Motor neuron (in vitro differentiated cells): ENCODE results near the gene SH3RF2. TPM values are rescaled to one million over a fixed set of nuclear protein-coding genes. Genes with fewer than 3 reads are reported as not detected.
"Not testable (repeated sequence)": the region's sequence is repeated elsewhere in the genome, so short reads cannot be mapped to it uniquely, and the experiment has no call there.

ENCODE experiments used
- ATAC-seq, 8 experiments: fragments of 200-7000 bp; cut with Tn5 transposase; replicated peaks in 6 of 8; 2 replicates each; pipeline ENCODE4 v1.8.0; 2021; ENCODE audit warnings: mild to moderate bottlenecking in 8 of 8, moderate library complexity in 8 of 8
- H3K27ac ChIP-seq, 2 donors: fragments of 250-450 bp; sonication (Bioruptor Pico); 2 replicates each; pipeline ENCODE4 v1.9.0; 2021; ENCODE audit warnings: antibody characterized with exemption in 2 of 2, mild to moderate bottlenecking in 2 of 2, moderate library complexity in 1 of 2
- H3K4me1 ChIP-seq, 2 donors: fragments of 250-450 bp; sonication (Bioruptor Pico); replicated peaks in 1 of 2; 2 replicates each; pipeline ENCODE4 v1.6.1; 2021; ENCODE audit warnings: antibody characterized with exemption in 2 of 2, mild to moderate bottlenecking in 2 of 2, moderate library complexity in 1 of 2
- H3K4me3 ChIP-seq, 5 donors: fragments of 250-450 bp; sonication (Bioruptor Pico); 2 replicates each; pipeline ENCODE4 v1.9.0; 2021; ENCODE audit warnings: antibody characterized with exemption in 5 of 5, mild to moderate bottlenecking in 5 of 5, moderate library complexity in 4 of 5
- WGBS, 10 experiments: fragments of 450-650 bp; shearing (Covaris generic); methylation state at CpG; one replicate each; pipeline ENCODE4 v1.0.0; 2022; 5-methylcytosine and 5-hydroxymethylcytosine counted together
- in situ Hi-C, 9 experiments: fragments of 400-800 bp; cut with MboI; loops; one replicate each; pipeline ENCODE4 v1.15.0; 2021; ENCODE audit warnings: low sequenced_read_pairs in 9 of 9, low pct_unique_long_range_greater_than_20kb in 2 of 9; ENCODE audit not compliant: unreplicated experiment in 9 of 9
- total RNA-seq, 8 experiments: library from RNA; unstranded; fragments of 300-600 nt; gene quantifications; 2 replicates each; pipeline versions ENCODE4 v1.2.3 to v1.2.4, GENCODE V29; 2022

Gene SH3RF2
- total RNA-seq, 8 experiments from 2014 or later = 0.05 to 0.85 (median 0.27) TPM; not detected in 1

DNA sequence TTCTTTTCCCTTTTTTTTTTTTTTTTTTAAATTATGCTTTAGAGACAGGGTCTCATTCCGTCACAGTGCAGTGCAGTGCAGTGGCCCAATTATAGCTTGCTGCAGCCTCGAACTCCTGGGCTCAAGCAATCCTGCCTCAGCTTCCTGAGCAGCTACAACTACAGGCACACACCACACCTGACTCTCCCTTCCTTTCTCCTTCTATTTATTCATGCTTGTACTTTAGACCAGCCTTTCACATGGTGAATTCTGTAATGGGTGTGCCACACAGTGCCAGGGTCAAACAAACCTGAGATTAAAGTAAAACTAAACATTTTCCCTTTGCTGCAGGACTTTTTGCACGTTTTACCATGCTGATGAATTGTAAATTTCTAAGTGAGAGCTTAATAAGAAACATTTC is 8.0 kb downstream of the SH3RF2 start:
- 42 to 79% (median 56%) methylated on average over 1 to 3 of the region's 3 CpGs for WGBS, 10 experiments
- H3K4me1 ChIP-seq = peaks cover 0 to 9% of the 10 kb centered on the region in 2 donors
- in situ Hi-C loops = no loop called here
- ATAC-seq = no peak
- no peak overlapping the region for H3K4me3 ChIP-seq
- no peak overlapping the region for H3K27ac ChIP-seq

DNA sequence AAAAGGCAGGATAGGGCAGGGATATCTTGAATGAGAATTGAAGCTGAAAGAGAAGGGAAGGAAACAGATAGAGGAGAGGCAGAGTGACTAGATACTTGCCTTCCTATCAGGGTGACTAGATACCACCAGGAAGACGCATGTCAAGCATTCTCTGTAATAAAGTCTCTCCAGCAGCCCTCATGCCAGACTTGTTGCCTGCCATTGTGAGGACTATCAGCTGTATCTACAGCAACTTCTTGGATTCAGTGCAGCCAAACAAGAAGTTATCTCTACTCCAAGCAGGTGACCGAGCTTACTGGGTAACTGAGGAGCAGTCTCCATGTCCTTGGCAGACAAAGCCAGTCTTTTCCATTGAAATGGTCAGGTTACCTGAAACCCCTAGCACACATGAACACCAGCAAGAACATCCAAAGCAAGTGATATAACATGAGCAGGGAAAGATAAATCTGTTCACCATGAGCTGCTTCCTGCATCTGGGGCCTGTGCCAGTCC is 9.3 kb downstream of the SH3RF2 start:
- no peak overlapping the region for H3K27ac ChIP-seq
- 20 to 96% (median 80%) methylated on average over 1 to 2 of the region's 2 CpGs; no CpG with 5 or more reads in 4 of the 10 experiments for WGBS, 10 experiments
- H3K4me3 ChIP-seq = no peak overlapping the region
- in situ Hi-C loops = no loop called here
- no peak for ATAC-seq
- peaks cover 0 to 7% of the 10 kb centered on the region in 2 donors for H3K4me1 ChIP-seq

DNA sequence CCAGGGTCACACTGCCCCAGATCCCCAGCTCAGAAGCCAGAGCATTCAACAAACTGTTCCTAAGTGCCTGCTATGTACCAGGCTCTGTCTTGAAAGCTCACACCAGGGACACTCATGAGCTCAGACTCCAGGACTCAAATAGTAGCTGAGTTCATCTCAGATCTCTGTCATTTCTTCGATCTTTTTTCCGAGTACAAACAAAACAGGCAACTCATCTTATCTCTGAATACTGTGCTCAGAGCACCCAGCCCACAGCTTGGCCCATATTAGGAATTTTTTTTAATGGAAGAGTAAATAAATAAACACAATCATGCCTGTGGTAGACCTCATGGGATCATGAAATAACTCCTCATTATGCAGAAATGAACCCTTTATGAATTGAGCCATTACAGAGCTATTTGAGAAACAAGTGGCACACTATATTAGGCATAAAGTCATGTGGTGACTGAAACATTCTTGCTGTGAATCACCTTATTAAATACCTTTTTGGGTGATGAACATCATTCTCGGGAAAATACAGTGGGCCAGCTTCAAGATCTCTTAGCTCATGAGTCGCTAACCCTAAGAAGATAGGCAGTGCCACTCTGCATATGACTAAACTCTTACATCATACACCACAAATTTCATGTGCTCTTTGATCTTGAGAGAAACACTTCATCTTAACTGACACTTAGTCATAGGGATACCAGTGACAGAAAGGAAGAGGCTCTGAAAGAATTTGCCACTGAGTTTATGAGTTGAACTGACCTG is 9.9 kb downstream of the SH3RF2 start:
- Histone ChIP-seq H3K4me1 (peaks cover 0 to 7% of the 10 kb centered on the region in 2 donors), H3K4me3 (no peak overlapping the region), H3K27ac (no peak overlapping the region)
- 0 to 100% (median 83%) methylated on average over 1 to 4 of the region's 4 CpGs for WGBS, 10 experiments
- in situ Hi-C loops = no loop called here
- peak in 7 of 8 experiments; percentile 76 to 94 (median 84) for ATAC-seq

DNA sequence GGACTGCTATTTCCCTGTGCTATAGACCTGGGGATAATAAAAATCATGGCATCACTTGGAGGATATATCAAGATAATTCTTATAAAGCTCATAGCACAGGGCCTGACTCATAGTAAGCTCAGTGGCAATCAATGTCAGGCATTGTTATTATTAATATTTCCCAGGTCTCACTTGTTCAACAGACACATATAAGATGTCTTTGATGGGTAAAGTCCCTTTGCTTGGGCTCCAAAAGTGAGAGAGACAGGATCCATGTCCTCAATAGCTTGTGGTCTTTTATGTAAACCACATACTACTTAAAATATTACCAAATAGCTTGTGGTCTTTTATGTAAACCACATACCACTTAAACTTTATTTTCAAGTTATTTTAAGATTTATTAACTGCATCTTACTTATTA is 11.2 kb downstream of the SH3RF2 start:
- ATAC-seq = no peak
- in situ Hi-C loops = no loop called here
- Histone ChIP-seq H3K27ac (no peak overlapping the region), H3K4me3 (no peak overlapping the region), H3K4me1 (peaks cover 0 to 7% of the 10 kb centered on the region in 2 donors)

DNA sequence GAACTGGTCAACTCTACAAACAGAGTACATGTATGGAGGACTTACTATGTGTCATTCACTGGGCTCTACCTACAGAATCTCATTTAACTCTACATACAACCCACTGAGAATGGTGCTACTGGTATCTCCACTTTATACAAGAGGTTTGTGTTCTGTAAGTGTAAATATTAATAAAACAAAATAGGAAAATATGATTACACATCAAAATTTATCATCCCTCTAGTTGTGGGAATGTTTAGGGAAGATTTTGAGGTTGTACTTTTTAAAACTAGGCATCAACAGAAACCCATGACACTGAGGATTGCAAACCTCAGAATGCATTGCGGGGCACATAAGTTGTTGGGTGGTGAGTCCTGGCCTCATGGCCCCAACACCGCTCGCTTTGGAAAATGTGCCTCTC is 11.7 kb downstream of the SH3RF2 start:
- Histone ChIP-seq H3K27ac (no peak overlapping the region), H3K4me3 (no peak overlapping the region), H3K4me1 (peaks cover 0 to 7% of the 10 kb centered on the region in 2 donors)
- in situ Hi-C loops = no loop called here
- ATAC-seq = no peak
- 80 to 100% (median 97%) methylated on average over 1 to 3 of the region's 3 CpGs; no CpG with 5 or more reads in 7 of the 10 experiments for WGBS, 10 experiments

DNA sequence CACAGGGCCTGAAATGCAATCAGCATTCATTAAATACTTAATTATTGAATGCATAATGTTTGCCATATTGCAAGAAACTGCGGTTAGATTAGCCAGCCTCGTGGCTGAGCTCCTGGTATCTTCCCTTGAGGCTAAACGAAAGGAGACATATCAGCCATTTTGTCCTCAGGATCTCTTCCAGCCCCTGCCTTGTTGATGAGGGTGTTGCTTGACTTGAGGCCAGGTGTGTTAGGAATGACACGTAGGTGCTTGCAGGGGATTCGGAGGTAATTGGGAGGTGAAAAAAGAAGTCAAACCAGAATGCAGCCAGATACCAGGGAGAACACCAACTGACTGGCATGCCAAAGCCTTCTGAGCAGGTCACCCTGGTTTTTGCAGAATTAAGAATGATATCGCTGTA is 12.5 kb downstream of the SH3RF2 start:
- H3K4me1 ChIP-seq = peaks cover 0 to 4% of the 10 kb centered on the region in 2 donors

DNA sequence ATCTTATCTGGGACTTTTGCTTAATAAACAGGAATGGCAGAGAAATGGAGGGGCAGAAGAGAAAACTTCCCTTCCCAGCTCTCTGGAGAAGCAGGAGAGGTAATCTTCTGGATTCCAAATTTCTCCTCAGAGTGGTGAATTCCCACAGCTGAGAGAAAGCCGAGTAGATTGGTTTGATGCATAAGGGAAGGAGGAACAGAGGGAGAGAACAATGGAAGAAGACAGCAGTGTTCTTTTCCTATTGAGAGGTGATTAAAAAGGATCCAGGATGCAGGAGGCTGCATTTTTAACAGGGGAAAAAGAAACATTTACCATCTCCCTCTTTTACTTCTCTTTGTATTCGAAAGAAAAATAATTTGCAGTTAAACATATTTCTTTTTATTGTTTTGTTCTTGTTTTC is 13.1 kb downstream of the SH3RF2 start:
- Histone ChIP-seq H3K27ac (no peak overlapping the region), H3K4me1 (peaks cover 0 to 3% of the 10 kb centered on the region in 2 donors), H3K4me3 (no peak overlapping the region)
- WGBS, 10 experiments = 0 to 76% (median 30%) methylated on average over 1 to 2 of the region's 2 CpGs
- in situ Hi-C loops = no loop called here
- no peak for ATAC-seq

More for the DNA sequence above, 12.5 kb downstream of the SH3RF2 start:
- ATAC-seq = no peak
- in situ Hi-C loops = no loop called here
- Histone ChIP-seq H3K4me3 (no peak overlapping the region), H3K27ac (no peak overlapping the region)
- 40 to 100% (median 86%) methylated on average over 1 to 4 of the region's 6 CpGs for WGBS, 10 experiments

DNA sequence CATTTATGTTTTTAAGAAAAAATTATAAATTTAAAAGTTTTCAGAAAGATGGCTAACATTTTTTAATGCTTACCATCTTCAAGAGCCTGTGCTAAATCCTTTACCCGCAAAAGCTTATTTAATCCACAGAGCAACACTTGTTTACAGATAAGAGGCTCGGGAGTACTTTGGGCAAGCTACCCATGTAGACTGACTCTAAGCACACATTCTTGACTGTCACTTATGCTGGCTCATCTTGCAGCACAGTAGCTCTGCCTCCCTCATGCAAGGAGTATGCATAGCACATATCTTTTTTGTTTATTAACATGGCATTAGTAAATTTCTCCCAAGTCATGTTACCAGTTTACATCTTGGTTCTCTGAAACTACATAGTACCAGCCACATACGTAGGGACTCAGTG is 14.7 kb downstream of the SH3RF2 start:
- no peak overlapping the region for H3K4me3 ChIP-seq
- H3K4me1 ChIP-seq = peaks cover 0 to 3% of the 10 kb centered on the region in 2 donors
- ATAC-seq = peak in 1 of 8 experiments; percentile 42
- H3K27ac ChIP-seq = no peak overlapping the region
- WGBS, 10 experiments = 44 to 100% (median 93%) methylated on average over 1 to 3 of the region's 3 CpGs; no CpG with 5 or more reads in 3 of the 10 experiments
- in situ Hi-C loops = no loop called here

DNA sequence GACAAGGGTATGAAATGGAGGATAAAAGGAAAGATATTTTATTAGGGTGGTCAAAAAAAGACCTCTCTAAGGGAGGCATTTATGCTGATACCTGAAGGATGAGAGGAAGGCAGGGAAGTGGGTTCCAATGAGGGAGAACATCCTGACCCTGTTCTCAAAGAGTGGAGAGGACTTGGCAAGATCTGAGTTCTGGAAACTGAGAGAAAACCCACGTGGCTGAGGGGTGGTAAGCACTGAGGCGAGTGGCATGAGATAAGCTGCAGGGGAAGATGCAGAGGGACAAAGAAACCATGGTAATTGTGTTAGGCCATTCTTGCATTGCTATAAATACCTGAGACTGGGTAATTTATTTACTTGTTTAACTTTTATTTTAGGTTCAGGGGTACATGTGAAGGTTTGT is 16.8 kb downstream of the SH3RF2 start:
- in situ Hi-C loops = no loop called here
- WGBS, 10 experiments = 14 to 100% (median 48%) methylated on average over 1 to 2 of the region's 2 CpGs; no CpG with 5 or more reads in 5 of the 10 experiments
- Histone ChIP-seq H3K4me3 (no peak overlapping the region), H3K4me1 (peaks cover 0 to 3% of the 10 kb centered on the region in 2 donors), H3K27ac (no peak overlapping the region)
- no peak for ATAC-seq

DNA sequence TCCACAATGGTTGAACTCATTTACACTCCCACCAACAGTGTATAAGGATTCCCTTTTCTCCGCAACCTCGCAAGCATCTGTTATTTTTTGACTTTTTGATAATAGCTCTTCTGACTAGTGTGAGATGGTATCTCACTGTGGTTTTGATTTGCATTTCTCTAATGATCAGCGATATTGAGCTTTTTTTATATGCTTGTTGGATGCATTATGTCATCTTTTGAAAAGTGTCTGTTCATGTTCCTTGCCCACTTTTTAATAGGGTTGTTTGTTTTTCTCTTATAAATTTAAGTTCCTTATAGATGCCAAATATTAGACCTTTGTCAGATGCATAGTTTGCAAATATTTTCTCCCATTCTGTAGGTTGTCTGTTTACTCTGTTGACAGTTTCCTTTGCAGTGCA is 17.8 kb downstream of the SH3RF2 start:
- WGBS, 10 experiments = 29 to 100% (median 81%) methylated on average over 1 to 3 of the region's 3 CpGs; no CpG with 5 or more reads in 2 of the 10 experiments
- H3K4me1 ChIP-seq, in situ Hi-C loops, ATAC-seq, H3K4me3 ChIP-seq, H3K27ac ChIP-seq: not testable (repeated sequence)

DNA sequence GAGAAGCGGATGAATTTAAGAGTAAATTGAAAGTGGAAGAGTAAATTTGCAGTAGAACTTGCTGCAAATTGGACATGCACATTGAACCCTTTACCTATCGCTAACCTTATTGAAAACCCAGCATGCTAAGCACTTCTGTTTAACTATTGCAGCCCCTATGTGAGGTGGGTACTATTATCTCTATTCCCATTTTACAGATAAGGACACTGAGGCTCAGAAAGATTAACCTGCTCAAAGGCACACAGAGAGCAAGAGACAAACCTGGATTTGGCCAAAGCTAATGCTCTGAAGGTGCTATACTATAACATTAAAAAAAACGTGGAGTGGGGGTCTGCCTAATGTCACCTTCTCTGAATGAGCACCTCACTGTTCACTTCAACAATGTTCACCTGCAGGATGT is 21.0 kb downstream of the SH3RF2 start:
- no peak for ATAC-seq
- Histone ChIP-seq H3K4me1 (no peaks in the 10 kb centered on the region), H3K4me3 (no peak overlapping the region), H3K27ac (no peak overlapping the region)
- WGBS, 10 experiments = 33 to 100% (median 86%) methylated on average over 1 to 3 of the region's 3 CpGs; no CpG with 5 or more reads in 1 of the 10 experiments
- in situ Hi-C loops = no loop called here

DNA sequence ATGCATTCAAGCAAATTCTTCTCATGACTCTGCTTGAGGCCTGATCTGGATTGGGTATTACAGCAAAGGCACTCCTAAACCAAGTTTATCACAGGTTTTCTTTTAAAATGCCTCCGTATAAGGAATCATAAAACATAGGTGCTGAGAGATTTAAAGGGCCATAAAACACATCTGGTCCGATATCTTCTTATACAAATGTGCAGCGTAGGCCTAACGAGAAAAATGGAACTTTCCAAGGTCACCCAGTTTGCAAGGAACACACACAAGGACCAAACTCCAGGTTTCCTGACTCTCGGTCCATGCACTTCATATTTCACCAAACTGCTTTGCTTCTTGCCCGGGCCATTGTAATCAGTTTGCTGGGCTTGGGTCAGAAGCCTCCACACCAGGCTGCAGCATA is 22.1 kb downstream of the SH3RF2 start:
- in situ Hi-C loops = no loop called here
- Histone ChIP-seq H3K27ac (no peak overlapping the region), H3K4me3 (no peak overlapping the region), H3K4me1 (no peaks in the 10 kb centered on the region)
- WGBS, 10 experiments = 34 to 90% (median 80%) methylated on average over 1 to 6 of the region's 6 CpGs; no CpG with 5 or more reads in 3 of the 10 experiments
- no peak for ATAC-seq

DNA sequence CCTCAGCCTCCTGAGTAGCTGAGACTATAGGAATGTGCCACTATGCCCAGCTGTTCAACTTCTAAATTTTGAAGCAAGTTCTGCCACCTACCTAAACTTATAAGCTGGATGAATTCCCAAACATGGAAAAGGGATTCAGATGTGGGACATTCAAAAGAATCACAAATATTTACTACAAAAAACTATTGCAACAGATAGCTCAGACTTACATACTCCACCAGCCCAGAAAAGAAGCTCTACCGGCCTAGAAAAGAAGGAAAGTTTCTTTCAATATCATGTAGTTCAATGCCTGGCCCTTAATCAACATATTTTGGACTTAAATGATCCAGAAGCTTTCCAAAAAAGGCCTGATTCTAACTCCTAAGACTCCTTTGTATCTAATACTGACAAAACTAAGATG is 23.8 kb downstream of the SH3RF2 start:
- in situ Hi-C loops = no loop called here
- 0 to 100% (median 80%) methylated on average over 1 of the region's 1 CpG; no CpG with 5 or more reads in 4 of the 10 experiments for WGBS, 10 experiments
- no peak for ATAC-seq

More for the DNA sequence above, 23.8 kb downstream of the SH3RF2 start:
- H3K27ac ChIP-seq = no peak overlapping the region
- H3K4me1 ChIP-seq = peaks cover 0 to 1% of the 10 kb centered on the region in 2 donors
- H3K4me3 ChIP-seq = no peak overlapping the region
